ENCODE data around the gene ZC3H12D. TPM values are rescaled to one million over a fixed set of nuclear protein-coding genes. Genes with fewer than 3 reads are reported as not detected.

The ZC3H12D gene
- total RNA-seq, 1 experiment from 2014 or later = 0.57 TPM

GRCh38 chr6:149503872-149504271 is 19.1 kb upstream of the ZC3H12D start:
- CTCF ChIA-PET = no interaction called here
- H3K36me3 Mint-ChIP-seq (ENCODE audit: insufficient read depth, unreplicated experiment) = peaks cover 14% of the 10 kb centered on the region
- DNase-seq = no peak
- no TSS peak for BruUV-seq (replicated peaks)
- no peaks in the 10 kb centered on the region for H3K4me1 Mint-ChIP-seq (ENCODE audit: low read depth, unreplicated experiment)
- H3K27me3 ChIP-seq (replicated peaks; ENCODE audit: control insufficient read depth, insufficient read depth, low read length) = no peaks in the 10 kb centered on the region
- H3K27ac Mint-ChIP-seq (ENCODE audit: unreplicated experiment) = no peak overlapping the region
- H3K4me3 ChIP-seq (ENCODE audit: low read depth, low read length) = no peak overlapping the region
- no peak overlapping the region for H3K4me3 Mint-ChIP-seq (ENCODE audit: unreplicated experiment)
- H3K9me3 Mint-ChIP-seq (ENCODE audit: unreplicated experiment) = no peaks in the 10 kb centered on the region
- no peaks in the 10 kb centered on the region for H3K4me1 ChIP-seq
- no peaks in the 10 kb centered on the region for H3K9me3 ChIP-seq
- H3K36me3 ChIP-seq (ENCODE audit: control insufficient read depth, insufficient read depth, low read length) = no peaks in the 10 kb centered on the region
- no peaks in the 10 kb centered on the region for H3K27me3 Mint-ChIP-seq (ENCODE audit: insufficient read depth, unreplicated experiment)
- POLR2A ChIA-PET = no interaction called here
- intact Hi-C loops (cut with micrococcal nuclease; ENCODE audit: unreplicated experiment) = no loop called here
- TF ChIP-seq CTCF (IDR thresholded peaks at IDR 0.05; ENCODE audit: insufficient read depth in 1 of 2, low read depth in 1 of 2, low read length in 1 of 2, severe bottlenecking in 1 of 2, unreplicated experiment in 1 of 2) = no peak

GRCh38 chr6:149503276-149503675 is 18.5 kb upstream of the ZC3H12D start:
- H3K9me3 Mint-ChIP-seq (ENCODE audit: unreplicated experiment) = no peaks in the 10 kb centered on the region
- no peaks in the 10 kb centered on the region for H3K27me3 Mint-ChIP-seq (ENCODE audit: insufficient read depth, unreplicated experiment)
- ChIA-PET POLR2A (no interaction called here), CTCF (no interaction called here)
- intact Hi-C loops (cut with micrococcal nuclease; ENCODE audit: unreplicated experiment) = no loop called here
- no peaks in the 10 kb centered on the region for H3K4me1 Mint-ChIP-seq (ENCODE audit: low read depth, unreplicated experiment)
- Histone ChIP-seq H3K36me3 (ENCODE audit: control insufficient read depth, insufficient read depth, low read length) (no peaks in the 10 kb centered on the region), H3K27me3 (replicated peaks; ENCODE audit: control insufficient read depth, insufficient read depth, low read length) (no peaks in the 10 kb centered on the region), H3K4me3 (ENCODE audit: low read depth, low read length) (no peak overlapping the region), H3K9me3 (no peaks in the 10 kb centered on the region), H3K4me1 (no peaks in the 10 kb centered on the region)
- H3K27ac Mint-ChIP-seq (ENCODE audit: unreplicated experiment) = no peak overlapping the region
- H3K4me3 Mint-ChIP-seq (ENCODE audit: unreplicated experiment) = no peak overlapping the region
- H3K36me3 Mint-ChIP-seq (ENCODE audit: insufficient read depth, unreplicated experiment) = peaks cover 14% of the 10 kb centered on the region
- BruUV-seq (replicated peaks) = no TSS peak
- DNase-seq = no peak
- no peak for TF ChIP-seq CTCF (IDR thresholded peaks at IDR 0.05; ENCODE audit: insufficient read depth in 1 of 2, low read depth in 1 of 2, low read length in 1 of 2, severe bottlenecking in 1 of 2, unreplicated experiment in 1 of 2)

GRCh38 chr6:149501768-149502167 is 17.0 kb upstream of the ZC3H12D start:
- Histone ChIP-seq H3K27me3 (replicated peaks; ENCODE audit: control insufficient read depth, insufficient read depth, low read length) (no peaks in the 10 kb centered on the region), H3K9me3 (no peaks in the 10 kb centered on the region), H3K4me1 (no peaks in the 10 kb centered on the region), H3K36me3 (ENCODE audit: control insufficient read depth, insufficient read depth, low read length) (no peaks in the 10 kb centered on the region), H3K4me3 (ENCODE audit: low read depth, low read length) (no peak overlapping the region)
- intact Hi-C loops (cut with micrococcal nuclease; ENCODE audit: unreplicated experiment) = no loop called here
- Mint-ChIP-seq H3K27me3 (ENCODE audit: insufficient read depth, unreplicated experiment) (no peaks in the 10 kb centered on the region), H3K4me1 (ENCODE audit: low read depth, unreplicated experiment) (no peaks in the 10 kb centered on the region), H3K27ac (ENCODE audit: unreplicated experiment) (no peak overlapping the region), H3K4me3 (ENCODE audit: unreplicated experiment) (no peak overlapping the region), H3K36me3 (ENCODE audit: insufficient read depth, unreplicated experiment) (peaks cover 15% of the 10 kb centered on the region), H3K9me3 (ENCODE audit: unreplicated experiment) (no peaks in the 10 kb centered on the region)
- ChIA-PET CTCF (no interaction called here), POLR2A (no interaction called here)
- no peak for TF ChIP-seq CTCF (IDR thresholded peaks at IDR 0.05; ENCODE audit: insufficient read depth in 1 of 2, low read depth in 1 of 2, low read length in 1 of 2, severe bottlenecking in 1 of 2, unreplicated experiment in 1 of 2)
- DNase-seq = no peak
- no TSS peak for BruUV-seq (replicated peaks)
